KOPT-K1 (cell line): ENCODE data around the gene ZFP1.
A peak's percentile ranks its signal among the peaks of the same experiment; 100 is the strongest.
"Not testable (repeated sequence)": the region's sequence is repeated elsewhere in the genome, so short reads cannot be mapped to it uniquely, and the experiment has no call there.

Experiments
- H3K27ac ChIP-seq: fragments of 200-600 bp; sonication (generic); 2 replicates; pipeline ENCODE4 v1.5.1; 2016; ENCODE audit warnings: antibody characterized with exemption, mild to moderate bottlenecking, low read depth, low read length; ENCODE audit not compliant: poor library complexity, severe bottlenecking
- H3K36me3 ChIP-seq: fragments of 200-600 bp; sonication (generic); 2 replicates; pipeline ENCODE4 v1.5.1; 2017; ENCODE audit warnings: antibody characterized with exemption, mild to moderate bottlenecking, low read length, moderate library complexity; ENCODE audit not compliant: insufficient read depth
- H3K9me3 ChIP-seq: fragments of 200-600 bp; sonication (generic); 2 replicates; pipeline ENCODE4 v1.5.1; 2017; ENCODE audit warnings: antibody characterized with exemption, low read length, mild to moderate bottlenecking; ENCODE audit not compliant: insufficient read depth, poor library complexity, severe bottlenecking

ZFP1 gene

DNA sequence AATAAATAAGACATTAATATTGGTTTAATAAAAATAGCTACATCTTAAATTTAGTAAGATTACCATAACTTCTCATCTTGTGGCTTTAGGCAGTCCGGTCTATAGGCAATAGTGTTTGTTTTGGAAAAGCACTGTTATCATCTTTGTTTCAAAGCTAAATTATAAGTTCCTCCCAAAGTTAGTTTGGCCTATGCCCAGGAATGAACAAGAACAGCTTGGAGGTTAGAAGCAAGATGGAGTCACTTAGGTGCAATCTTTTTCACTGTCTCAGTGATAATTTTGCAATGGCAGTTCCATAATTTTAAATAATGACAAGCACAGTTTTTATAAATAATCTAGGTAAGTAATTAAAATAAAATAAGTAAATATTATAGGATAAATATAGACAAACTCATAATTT lies 25.7 kb upstream of the ZFP1 start:
- H3K36me3 ChIP-seq, result no peaks in the 10 kb centered on the region
- peaks cover 39% of the 10 kb centered on the region for H3K9me3 ChIP-seq
- H3K27ac ChIP-seq, result no peak overlapping the region

DNA sequence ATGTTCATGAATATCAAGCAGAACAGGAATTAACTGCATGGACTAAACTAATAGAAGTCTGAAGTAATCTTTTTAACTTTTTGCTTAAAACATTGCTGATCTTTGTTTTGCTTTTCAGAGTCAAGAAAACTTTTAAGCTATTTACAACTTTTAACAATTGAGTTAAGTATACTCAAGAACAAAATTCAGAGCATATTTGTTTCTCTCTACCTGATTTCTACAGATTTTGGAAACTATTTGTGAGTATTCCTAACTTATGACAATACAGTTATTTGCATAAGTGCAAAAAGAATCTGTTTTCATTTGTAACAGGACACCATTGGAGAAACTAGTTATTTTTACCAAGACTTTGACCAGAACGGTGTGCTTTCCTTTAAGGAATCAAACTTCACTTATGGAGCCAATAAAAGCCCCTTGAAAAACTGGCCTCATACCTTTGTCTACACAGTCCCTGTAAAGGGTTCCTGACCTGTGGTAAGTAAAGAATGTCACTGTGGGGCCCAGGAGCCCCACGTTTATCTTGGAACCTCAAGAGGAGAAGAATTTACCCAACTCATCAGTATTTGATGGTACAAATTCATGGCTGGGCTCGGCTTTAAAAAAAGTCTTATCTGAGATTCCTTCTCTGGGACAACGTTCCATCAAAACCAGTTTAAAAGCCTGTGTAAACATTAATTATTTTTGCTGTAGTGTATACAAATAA lies 20.5 kb upstream of the ZFP1 start:
- H3K9me3 ChIP-seq, result peaks cover 25% of the 10 kb centered on the region
- no peak overlapping the region for H3K27ac ChIP-seq
- H3K36me3 ChIP-seq, result no peaks in the 10 kb centered on the region

DNA sequence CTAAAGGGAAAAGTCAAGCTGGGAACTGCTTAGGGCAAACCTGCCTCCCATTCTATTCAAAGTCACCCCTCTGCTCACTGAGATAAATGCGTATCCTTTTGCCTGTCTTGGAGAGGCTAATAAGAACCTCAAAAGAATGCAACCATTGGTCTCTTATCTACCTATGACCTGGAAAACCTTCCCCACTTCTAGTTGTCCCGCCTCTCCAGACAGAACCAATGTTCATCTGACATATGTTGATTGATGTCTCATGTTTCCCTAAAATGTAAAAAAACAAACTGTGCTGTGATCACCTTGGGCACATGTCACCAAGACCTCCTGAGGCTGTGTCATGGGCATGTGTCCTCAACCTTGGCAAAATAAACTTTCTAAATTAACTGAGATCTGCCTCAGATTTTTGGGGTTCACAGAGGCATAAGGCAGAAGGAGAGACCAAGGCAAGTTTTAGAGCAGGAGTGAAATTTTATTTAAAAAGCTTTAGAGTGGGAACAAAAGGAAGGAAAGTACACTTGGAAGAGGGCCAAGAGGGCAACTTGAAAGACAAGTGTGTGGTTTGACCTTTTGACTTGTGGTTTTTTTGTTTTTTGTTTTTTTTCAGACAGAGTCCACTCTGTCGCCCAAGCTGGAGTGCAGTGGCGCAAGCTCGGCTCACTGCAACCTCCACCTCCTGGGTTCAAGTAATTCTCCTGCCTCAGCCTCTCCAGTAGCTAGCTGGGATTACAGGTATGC lies 18.7 kb upstream of the ZFP1 start:
- H3K27ac ChIP-seq, H3K36me3 ChIP-seq: not testable (repeated sequence)
- H3K9me3 ChIP-seq, result peaks cover 23% of the 10 kb centered on the region

DNA sequence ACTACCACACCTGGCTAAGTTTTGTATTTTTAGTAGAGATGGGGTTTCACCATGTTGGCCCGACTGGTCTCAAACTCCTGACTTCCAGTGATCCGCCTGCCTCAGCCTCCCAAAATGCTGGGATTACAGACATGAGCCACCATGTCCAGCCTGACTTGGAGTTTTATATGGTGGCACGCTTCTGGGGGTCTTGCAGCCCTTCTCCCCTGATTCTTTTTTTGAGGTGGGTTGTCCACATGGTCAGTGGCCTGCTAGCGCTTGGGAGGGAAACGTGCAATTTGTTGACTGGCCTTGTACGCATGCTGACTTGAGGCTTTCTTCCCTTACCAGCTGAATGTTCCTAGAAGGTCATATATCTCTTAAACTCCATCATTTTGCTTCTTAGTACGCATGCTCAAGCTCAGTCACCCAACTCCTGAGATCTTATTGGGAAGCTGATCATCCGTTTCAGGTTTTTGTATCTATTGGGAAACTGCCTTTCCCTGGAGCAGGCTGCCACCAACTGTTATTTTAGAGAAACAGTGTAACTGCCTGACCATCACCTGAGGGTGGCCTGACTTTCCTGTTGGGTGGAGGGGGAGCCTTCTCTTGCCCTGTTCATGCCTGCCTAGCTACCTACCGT lies 18.1 kb upstream of the ZFP1 start:
- peaks cover 23% of the 10 kb centered on the region for H3K9me3 ChIP-seq

DNA sequence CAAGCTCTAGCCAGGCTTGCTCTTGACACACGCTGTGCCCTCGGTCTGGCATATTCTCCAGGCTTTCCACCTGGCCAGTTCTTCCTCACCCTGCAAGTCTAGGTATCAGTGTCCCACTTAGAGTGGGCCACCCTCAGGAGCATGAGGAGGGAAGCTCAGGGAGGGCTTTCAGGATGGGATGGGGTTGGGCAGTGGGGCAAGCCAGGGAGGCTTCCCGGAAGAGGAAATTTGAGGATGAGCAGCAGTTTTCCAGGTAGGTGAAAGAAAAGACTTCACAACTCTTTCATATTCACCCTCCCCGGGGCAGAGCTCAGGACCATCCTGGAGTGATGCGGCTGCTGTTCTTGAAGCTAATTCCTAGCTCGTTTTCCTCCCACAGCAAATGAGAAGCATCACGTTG lies 17.2 kb upstream of the ZFP1 start:
- no peaks in the 10 kb centered on the region for H3K36me3 ChIP-seq
- H3K9me3 ChIP-seq, result peaks cover 22% of the 10 kb centered on the region
- H3K27ac ChIP-seq, result no peak overlapping the region

More for the DNA sequence above, 18.1 kb upstream of the ZFP1 start:
- no peaks in the 10 kb centered on the region for H3K36me3 ChIP-seq
- no peak overlapping the region for H3K27ac ChIP-seq

GRCh38 chr16:75138233-75138632 lies 10.1 kb upstream of the ZFP1 start:
- Histone ChIP-seq H3K27ac (no peak overlapping the region), H3K9me3 (no peaks in the 10 kb centered on the region), H3K36me3 (no peaks in the 10 kb centered on the region)

GRCh38 chr16:75138636-75139035 lies 9.7 kb upstream of the ZFP1 start:
- no peaks in the 10 kb centered on the region for H3K9me3 ChIP-seq
- H3K36me3 ChIP-seq, result no peaks in the 10 kb centered on the region
- H3K27ac ChIP-seq, result no peak overlapping the region

GRCh38 chr16:75139498-75139897 lies 8.8 kb upstream of the ZFP1 start:
- Histone ChIP-seq H3K27ac (no peak overlapping the region), H3K36me3 (no peaks in the 10 kb centered on the region), H3K9me3 (no peaks in the 10 kb centered on the region)

DNA sequence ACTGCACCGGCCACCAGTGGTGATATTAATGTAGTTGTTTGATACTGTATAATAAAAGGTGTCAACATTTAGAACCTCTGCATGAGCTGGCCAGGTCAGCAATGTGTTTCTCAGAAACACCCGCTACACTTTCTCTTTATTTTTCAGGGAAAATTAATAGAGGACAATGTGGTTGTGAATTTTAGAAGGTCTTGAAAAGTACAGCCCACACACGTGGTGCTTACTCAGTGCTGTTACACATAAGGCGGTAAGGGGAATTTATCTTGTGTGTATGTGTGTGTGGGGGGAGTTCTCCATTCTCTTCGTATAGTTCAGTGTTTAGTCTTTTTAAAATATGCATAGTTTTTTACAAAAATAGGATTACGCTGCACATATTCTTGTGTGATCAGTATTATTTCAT lies 4.4 kb upstream of the ZFP1 start:
- no peak overlapping the region for H3K27ac ChIP-seq
- no peaks in the 10 kb centered on the region for H3K36me3 ChIP-seq
- no peaks in the 10 kb centered on the region for H3K9me3 ChIP-seq

DNA sequence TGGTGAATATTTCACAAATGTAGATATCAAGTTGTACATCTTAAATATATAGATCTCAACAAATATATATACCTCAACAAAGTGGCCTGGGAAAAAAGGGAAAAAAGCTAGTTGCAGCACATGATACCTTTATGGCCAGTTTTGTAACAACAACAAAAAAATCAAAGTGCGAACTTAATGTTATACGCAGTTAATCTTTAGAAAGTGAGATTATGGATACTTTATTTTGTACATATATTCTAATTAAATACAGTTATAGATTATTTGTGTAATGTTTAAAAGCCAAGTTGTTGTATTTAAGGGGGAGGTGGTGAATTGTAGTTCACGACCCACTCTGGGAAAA lies 385 bp upstream of the ZFP1 start:
- H3K36me3 ChIP-seq, result peaks cover 31% of the 10 kb centered on the region
- peak overlapping the region; percentile 94 for H3K27ac ChIP-seq
- peaks cover 35% of the 10 kb centered on the region for H3K9me3 ChIP-seq

DNA sequence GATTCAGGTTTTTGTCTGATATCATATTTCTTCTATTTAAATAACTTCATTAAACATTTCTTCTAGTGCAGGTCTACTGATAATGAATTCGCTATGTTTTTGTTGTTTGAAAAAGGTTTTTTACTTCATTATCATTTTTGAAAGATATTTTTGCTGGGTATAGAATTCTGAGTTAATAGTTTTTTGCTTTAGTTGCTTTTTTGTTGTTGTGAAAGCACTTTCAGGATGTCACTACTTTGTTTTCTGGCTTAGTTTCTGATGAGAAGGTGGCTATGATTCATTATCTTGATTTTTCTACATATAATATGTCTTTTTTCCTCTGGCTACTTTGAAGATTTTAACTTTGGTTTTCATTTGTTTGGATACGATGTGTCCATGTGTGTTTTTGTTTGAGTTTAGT lies 3.5 kb downstream of the ZFP1 start:
- Histone ChIP-seq H3K9me3 (peaks cover 72% of the 10 kb centered on the region), H3K27ac (no peak overlapping the region), H3K36me3 (peaks cover 69% of the 10 kb centered on the region)

- H3K27ac ChIP-seq, result no peak overlapping the region
- peaks cover 78% of the 10 kb centered on the region for H3K36me3 ChIP-seq
- peaks cover 80% of the 10 kb centered on the region for H3K9me3 ChIP-seq
These were observed 4.3 kb downstream of the ZFP1 start for GRCh38 chr16:75152635-75153034.

DNA sequence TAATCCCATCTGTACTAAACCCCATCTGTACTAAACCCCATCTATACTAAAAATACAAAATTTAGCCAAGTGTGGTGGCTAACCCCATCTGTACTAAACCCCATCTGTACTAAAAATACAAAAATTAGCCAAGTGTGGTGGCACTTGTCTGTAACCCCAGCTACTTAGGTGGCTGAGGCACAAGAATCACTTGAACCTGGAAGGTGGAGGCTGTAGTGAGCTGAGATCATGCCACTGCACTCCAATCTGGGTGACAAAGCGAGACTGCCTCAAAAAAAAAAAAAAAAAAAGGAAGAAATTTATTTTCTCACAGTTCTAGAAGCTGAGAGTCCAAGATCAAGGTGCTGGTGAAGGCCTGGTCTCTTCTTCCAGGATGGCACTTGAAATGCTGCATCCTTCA lies 12.1 kb downstream of the ZFP1 start:
- H3K36me3 ChIP-seq, result peaks cover 96% of the 10 kb centered on the region

DNA sequence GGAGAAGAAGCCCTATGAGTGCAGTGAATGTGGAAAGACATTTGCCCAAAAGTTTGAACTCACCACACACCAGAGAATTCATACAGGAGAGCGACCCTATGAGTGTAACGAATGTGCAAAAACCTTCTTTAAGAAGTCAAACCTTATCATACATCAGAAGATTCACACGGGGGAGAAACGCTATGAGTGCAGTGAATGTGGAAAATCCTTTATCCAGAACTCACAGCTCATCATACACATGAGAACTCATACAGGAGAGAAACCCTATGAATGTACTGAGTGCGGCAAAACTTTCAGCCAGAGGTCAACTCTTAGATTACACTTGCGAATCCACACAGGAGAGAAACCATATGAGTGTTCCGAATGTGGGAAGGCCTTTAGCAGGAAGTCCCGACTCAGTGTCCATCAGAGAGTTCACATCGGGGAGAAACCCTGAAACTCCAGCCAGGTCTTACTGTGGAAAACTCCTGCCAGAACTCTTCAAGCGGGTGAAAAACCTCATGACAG lies 21.6 kb downstream of the ZFP1 start:
- H3K9me3 ChIP-seq, result peaks cover 100% of the 10 kb centered on the region
- H3K27ac ChIP-seq, result no peak overlapping the region
- H3K36me3 ChIP-seq, result peaks cover 78% of the 10 kb centered on the region

More for the DNA sequence above, 12.1 kb downstream of the ZFP1 start:
- Histone ChIP-seq H3K9me3 (peaks cover 94% of the 10 kb centered on the region), H3K27ac (no peak overlapping the region)

GRCh38 chr16:75172578-75172977 lies 24.3 kb downstream of the ZFP1 start:
- Histone ChIP-seq H3K36me3 (peaks cover 52% of the 10 kb centered on the region), H3K9me3 (peaks cover 99% of the 10 kb centered on the region), H3K27ac (no peak overlapping the region)
